ENCODE measurements around the gene UVRAG.

DNA sequence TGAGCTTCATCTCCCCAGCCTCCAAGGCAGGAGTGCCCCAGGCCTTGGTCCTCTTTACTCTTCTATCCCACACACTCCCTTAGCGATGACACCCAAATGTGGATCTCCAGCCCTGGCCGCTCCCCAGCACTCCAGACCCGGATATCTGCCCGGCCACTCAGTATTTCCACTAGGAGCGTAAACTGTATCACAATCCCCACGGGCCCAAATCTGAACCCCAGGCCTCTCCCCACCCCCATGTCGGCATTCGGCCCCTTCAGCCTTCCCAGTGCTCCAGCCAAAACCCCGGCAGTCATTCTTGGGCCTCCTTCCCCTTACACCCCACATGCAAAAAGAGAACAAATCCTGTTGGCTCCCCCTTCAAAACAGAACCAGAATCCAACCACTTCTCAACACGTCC, 370.5 kb downstream of the UVRAG start:
- TF ChIP-seq ZNF274 (IDR thresholded peaks at IDR 0.05; ENCODE audit: low read depth, low read length) (no peak), YY1 (IDR thresholded peaks at IDR 0.05; ENCODE audit: insufficient read depth, insufficient read length) (no peak), SUZ12 (IDR thresholded peaks at IDR 0.05; ENCODE audit: extremely low read depth, insufficient read depth, insufficient read length) (no peak)
